Measurements from ENCODE around the gene ARPC1A. TPM values are rescaled to one million over a fixed set of nuclear protein-coding genes. Genes with fewer than 3 reads are reported as not detected.

Gene ARPC1A
- total and polyA plus RNA-seq, 8 donors, result 32.8 to 90.9 (median 62.7) TPM

GRCh38 chr7:99398891-99399445, 73.3 kb downstream of the ARPC1A start:
- Histone ChIP-seq H3K36me3 (peaks cover 0 to 50% (median 0%) of the 10 kb centered on the region in 3 donors), H3K9me3 (no peaks in the 10 kb centered on the region), H3K4me3 (no peak overlapping the region), H3K4me1 (peaks cover 0 to 1% (median 0%) of the 10 kb centered on the region in 3 donors), H3K27me3 (no peaks in the 10 kb centered on the region), H3K27ac (no peak overlapping the region)
- intact Hi-C loops (cut with DNase I), result no loop called here
- 72 to 79% methylated on average over 5 of the region's 5 CpGs for WGBS, 2 donors
- FAIRE-seq (no peak), ATAC-seq (no peak), DNase-seq (no peak)
- no peak for TF ChIP-seq CTCF (IDR thresholded peaks at IDR 0.05)

- H3K9me3 ChIP-seq, result no peaks in the 10 kb centered on the region
- intact Hi-C loops (cut with DNase I), result no loop called here
- H3K27me3 ChIP-seq, result no peaks in the 10 kb centered on the region
- no peak overlapping the region for H3K4me3 ChIP-seq
- peaks cover 0 to 53% (median 0%) of the 10 kb centered on the region in 3 donors for H3K36me3 ChIP-seq
- no peak for FAIRE-seq
- WGBS, 2 donors, result 81 to 85% methylated on average over 6 of the region's 6 CpGs
- no peak for DNase-seq
- no peak for TF ChIP-seq CTCF (IDR thresholded peaks at IDR 0.05)
- no peaks in the 10 kb centered on the region for H3K4me1 ChIP-seq
- H3K27ac ChIP-seq, result no peak overlapping the region
- ATAC-seq, result no peak
These were observed 73.9 kb downstream of the ARPC1A start for GRCh38 chr7:99399597-99399996.

GRCh38 chr7:99402854-99403253, 77.2 kb downstream of the ARPC1A start:
- Histone ChIP-seq H3K4me1 (peaks cover 13 to 18% (median 17%) of the 10 kb centered on the region in 3 donors), H3K9me3 (no peaks in the 10 kb centered on the region), H3K27ac (no peak overlapping the region), H3K27me3 (no peaks in the 10 kb centered on the region), H3K36me3 (peaks cover 0 to 42% (median 0%) of the 10 kb centered on the region in 3 donors), H3K4me3 (no peak overlapping the region)
- intact Hi-C loops (cut with DNase I), result no loop called here
- DNase-seq (no peak), ATAC-seq (no peak), FAIRE-seq (no peak)
- no peak for TF ChIP-seq CTCF (IDR thresholded peaks at IDR 0.05)
- 98 to 100% methylated on average over 3 of the region's 3 CpGs for WGBS, 2 donors

GRCh38 chr7:99403764-99404163, 78.1 kb downstream of the ARPC1A start:
- TF ChIP-seq CTCF (IDR thresholded peaks at IDR 0.05), result no peak
- FAIRE-seq (no peak), DNase-seq (no peak), ATAC-seq (no peak)
- H3K27ac ChIP-seq, result no peak overlapping the region
- H3K36me3 ChIP-seq, result peaks cover 0 to 39% (median 0%) of the 10 kb centered on the region in 3 donors
- H3K27me3 ChIP-seq, result no peaks in the 10 kb centered on the region
- no peak overlapping the region for H3K4me3 ChIP-seq
- H3K4me1 ChIP-seq, result peaks cover 13 to 18% (median 17%) of the 10 kb centered on the region in 3 donors
- no peaks in the 10 kb centered on the region for H3K9me3 ChIP-seq
- intact Hi-C loops (cut with DNase I), result no loop called here
- 65 to 82% methylated on average over 5 of the region's 5 CpGs for WGBS, 2 donors

- ATAC-seq (no peak), DNase-seq (peak in 2 of 6 donors; percentile 56 to 76), FAIRE-seq (no peak)
- Histone ChIP-seq H3K9me3 (no peaks in the 10 kb centered on the region), H3K4me3 (no peak overlapping the region), H3K36me3 (peaks cover 0 to 36% (median 0%) of the 10 kb centered on the region in 3 donors), H3K4me1 (peaks cover 13 to 18% (median 17%) of the 10 kb centered on the region in 3 donors), H3K27me3 (no peaks in the 10 kb centered on the region), H3K27ac (no peak overlapping the region)
- TF ChIP-seq CTCF (IDR thresholded peaks at IDR 0.05), result no peak
- intact Hi-C loops (cut with DNase I), result no loop called here
- WGBS, 2 donors, result 73 to 77% methylated on average over 18 of the region's 18 CpGs
These were observed 78.7 kb downstream of the ARPC1A start for GRCh38 chr7:99404235-99404976.
